Brain microvascular endothelial cell (primary cell): ENCODE results near the gene KRTAP1-1.
A peak's percentile ranks its signal among the peaks of the same experiment; 100 is the strongest.
"Not testable (repeated sequence)": the region's sequence is repeated elsewhere in the genome, so short reads cannot be mapped to it uniquely, and the experiment has no call there.

ENCODE experiments used
- DNase-seq: peaks from one replicate; pipeline ENCODE4 v3.0.0-alpha.2; 2020
- H3K27ac ChIP-seq: fragments of 250-450 bp; sonication (Bioruptor Pico); 2 replicates; pipeline ENCODE4 v1.5.1; 2020; ENCODE audit warnings: mild to moderate bottlenecking, moderate library complexity
- H3K27me3 ChIP-seq: fragments of 250-450 bp; sonication (Bioruptor Pico); replicated peaks from 2 replicates; pipeline ENCODE4 v1.5.1; 2020; ENCODE audit warnings: mild to moderate bottlenecking
- H3K36me3 ChIP-seq: fragments of 250-450 bp; sonication (Bioruptor Pico); replicated peaks from 2 replicates; pipeline ENCODE4 v1.5.1; 2020; ENCODE audit warnings: mild to moderate bottlenecking
- H3K4me3 ChIP-seq: 2 replicates; pipeline ENCODE4 v1.5.1; 2011; ENCODE audit warnings: low read depth, mild to moderate bottlenecking, control low read depth, low read length, moderate library complexity
- in situ Hi-C: cut with HindIII; loops from 2 replicates; pipeline ENCODE4 v1.10.0; 2017; ENCODE audit warnings: low sequenced_read_pairs, low pct_ligation_motif_present
- TF ChIP-seq, protein P1 (sequence below): IDR thresholded peaks from 2 replicates; pipeline ENCODE4 v1.5.1; 2011; ENCODE audit warnings: low read depth, mild to moderate bottlenecking, moderate library complexity, low read length, control low read depth, inconsistent platforms; ENCODE audit errors: missing control alignments

KRTAP1-1 gene

DNA sequence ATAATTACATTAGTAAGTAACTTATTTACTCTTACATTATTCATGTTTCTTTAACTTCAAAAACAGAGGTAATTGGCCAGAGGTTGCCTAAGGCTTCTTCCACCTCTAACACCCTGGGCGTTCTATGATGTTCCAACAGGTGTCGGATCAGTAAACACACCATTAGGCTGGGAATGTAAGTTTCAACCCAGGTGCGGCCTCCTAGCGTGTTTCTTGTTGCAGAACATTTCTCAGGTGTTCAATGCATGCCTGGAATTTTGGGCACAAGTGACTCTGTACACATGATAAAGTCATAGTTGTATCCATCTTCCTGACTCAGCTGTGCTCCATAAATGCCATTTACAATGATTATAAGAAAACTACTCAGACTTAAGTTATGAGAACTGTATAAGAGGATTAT lies 12.8 kb upstream of the KRTAP1-1 start:
- DNase-seq, result no peak
- Histone ChIP-seq H3K36me3 (no peaks in the 10 kb centered on the region), H3K27ac (no peak overlapping the region), H3K4me3 (no peak overlapping the region), H3K27me3 (no peaks in the 10 kb centered on the region)
- in situ Hi-C loops, result no loop called here
- TF ChIP-seq, protein P1, sequence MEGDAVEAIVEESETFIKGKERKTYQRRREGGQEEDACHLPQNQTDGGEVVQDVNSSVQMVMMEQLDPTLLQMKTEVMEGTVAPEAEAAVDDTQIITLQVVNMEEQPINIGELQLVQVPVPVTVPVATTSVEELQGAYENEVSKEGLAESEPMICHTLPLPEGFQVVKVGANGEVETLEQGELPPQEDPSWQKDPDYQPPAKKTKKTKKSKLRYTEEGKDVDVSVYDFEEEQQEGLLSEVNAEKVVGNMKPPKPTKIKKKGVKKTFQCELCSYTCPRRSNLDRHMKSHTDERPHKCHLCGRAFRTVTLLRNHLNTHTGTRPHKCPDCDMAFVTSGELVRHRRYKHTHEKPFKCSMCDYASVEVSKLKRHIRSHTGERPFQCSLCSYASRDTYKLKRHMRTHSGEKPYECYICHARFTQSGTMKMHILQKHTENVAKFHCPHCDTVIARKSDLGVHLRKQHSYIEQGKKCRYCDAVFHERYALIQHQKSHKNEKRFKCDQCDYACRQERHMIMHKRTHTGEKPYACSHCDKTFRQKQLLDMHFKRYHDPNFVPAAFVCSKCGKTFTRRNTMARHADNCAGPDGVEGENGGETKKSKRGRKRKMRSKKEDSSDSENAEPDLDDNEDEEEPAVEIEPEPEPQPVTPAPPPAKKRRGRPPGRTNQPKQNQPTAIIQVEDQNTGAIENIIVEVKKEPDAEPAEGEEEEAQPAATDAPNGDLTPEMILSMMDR, result no peak

DNA sequence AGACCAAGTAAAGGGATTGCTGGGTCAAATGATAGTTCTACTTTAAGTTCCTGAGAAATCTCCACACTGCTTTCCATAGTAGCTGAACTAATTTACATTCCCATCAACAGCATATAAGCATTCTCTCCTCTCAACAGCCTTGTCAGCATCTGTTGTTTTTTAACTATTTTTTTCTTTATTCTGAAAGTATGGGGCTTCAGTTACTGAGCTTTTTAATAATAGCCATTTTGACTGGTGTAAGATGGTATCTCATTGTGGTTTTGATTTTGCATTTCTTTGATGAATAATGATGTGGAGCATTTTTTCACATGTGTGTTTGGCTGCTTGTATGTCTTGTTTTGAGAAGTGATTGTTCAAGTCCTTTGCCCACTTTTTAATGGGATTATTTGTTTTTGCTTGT lies 11.3 kb upstream of the KRTAP1-1 start:
- H3K27ac ChIP-seq, result no peak overlapping the region

DNA sequence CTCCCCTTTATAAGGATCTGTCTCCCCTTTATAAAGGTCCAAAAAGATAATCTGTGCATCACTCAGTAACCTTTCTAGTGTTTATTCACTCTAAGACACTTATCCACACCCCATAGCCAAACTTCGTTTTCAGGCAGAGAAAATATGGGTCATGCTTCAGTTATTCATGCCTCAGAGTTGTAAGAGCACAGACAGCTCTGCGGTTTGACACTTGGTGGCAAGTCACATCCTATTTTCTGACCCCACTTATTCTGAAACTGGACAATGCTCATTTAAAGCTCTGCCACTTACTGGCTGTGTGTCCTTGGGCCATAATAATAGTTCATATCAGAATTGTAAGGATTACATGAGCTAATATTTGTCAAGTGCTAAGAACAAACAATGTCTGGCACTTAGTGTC lies 7.9 kb upstream of the KRTAP1-1 start:
- H3K4me3 ChIP-seq, result no peak overlapping the region
- H3K27me3 ChIP-seq, result no peaks in the 10 kb centered on the region
- TF ChIP-seq, protein P1, result no peak
- H3K27ac ChIP-seq, result peak overlapping the region; percentile 78
- DNase-seq, result peak; percentile 78
- in situ Hi-C loops, result no loop called here
- no peaks in the 10 kb centered on the region for H3K36me3 ChIP-seq

More for the DNA sequence above, 11.3 kb upstream of the KRTAP1-1 start:
- no peak for DNase-seq
- H3K27me3 ChIP-seq, result no peaks in the 10 kb centered on the region
- H3K36me3 ChIP-seq, result no peaks in the 10 kb centered on the region
- TF ChIP-seq, protein P1, result no peak
- in situ Hi-C loops, result no loop called here
- H3K4me3 ChIP-seq, result no peak overlapping the region

DNA sequence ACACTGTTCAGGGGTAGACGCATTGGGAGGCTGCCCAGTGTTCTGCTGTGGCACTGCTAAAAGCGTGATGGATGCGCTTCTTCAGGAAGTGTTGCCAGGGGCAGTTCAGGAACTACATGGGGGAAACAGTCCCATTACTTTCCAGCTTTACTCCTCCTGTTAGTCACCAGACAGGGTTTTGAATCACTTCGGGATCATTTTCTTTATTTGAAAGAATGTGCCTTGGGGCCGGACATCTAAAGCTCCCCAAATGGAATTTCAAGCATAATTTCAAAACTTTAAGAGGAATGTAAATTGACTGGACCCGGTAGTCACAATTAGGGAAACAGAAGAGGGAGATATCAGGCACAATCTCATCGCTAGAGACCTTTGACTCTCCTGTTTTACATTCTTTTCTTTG lies 7.2 kb upstream of the KRTAP1-1 start:
- Histone ChIP-seq H3K36me3 (no peaks in the 10 kb centered on the region), H3K27me3 (no peaks in the 10 kb centered on the region), H3K27ac (peak overlapping the region; percentile 78), H3K4me3 (no peak overlapping the region)
- DNase-seq, result peak; percentile 45
- in situ Hi-C loops, result no loop called here
- TF ChIP-seq, protein P1, result no peak

DNA sequence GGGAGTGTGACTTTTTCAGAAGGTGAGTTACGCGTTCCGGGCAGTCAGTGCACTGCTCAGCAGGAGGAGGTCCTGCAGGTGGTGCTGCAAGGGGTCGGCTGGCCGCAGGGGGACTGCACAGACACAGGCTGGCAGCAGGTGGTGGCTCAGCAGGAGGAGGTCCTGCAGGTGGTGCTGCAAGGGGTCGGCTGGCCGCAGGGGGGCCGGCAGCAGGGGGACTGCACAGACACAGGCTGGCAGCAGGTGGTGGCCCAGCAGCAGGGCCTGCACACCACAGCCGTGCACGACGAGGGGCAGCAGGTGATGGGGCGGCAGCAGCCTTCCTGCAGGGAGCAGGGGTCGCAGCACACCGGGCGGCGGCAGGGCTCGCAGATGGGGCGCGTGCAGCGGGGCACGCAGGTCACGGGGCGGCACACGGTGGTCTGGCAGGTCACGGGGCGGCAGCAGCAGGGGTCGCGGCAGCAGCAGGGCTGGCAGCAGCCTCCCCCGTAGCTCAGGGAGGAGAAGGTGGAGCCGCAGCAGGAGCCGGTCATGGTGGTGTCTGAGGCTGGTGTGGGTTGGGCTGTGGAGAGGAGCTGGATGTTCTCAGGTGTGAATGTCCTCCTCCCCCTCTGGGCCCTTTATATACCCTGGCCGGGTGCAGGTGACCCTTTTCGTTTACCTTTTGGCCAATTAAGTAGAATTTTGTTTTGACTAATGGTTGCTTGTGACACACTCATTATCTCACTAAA lies 5.7 kb upstream of the KRTAP1-1 start, which contains the start of gene KRTAP2-1:
Gene KRTAP2-1 (minus strand): TSS at position 582 of the 731 bp plus-strand sequence. CDS start 49 bp downstream, at position 533.
- H3K36me3 ChIP-seq, DNase-seq, H3K4me3 ChIP-seq, H3K27me3 ChIP-seq, in situ Hi-C loops: not testable (repeated sequence)
- H3K27ac ChIP-seq, result peak within 1 kb of the TSS; percentile 78

DNA sequence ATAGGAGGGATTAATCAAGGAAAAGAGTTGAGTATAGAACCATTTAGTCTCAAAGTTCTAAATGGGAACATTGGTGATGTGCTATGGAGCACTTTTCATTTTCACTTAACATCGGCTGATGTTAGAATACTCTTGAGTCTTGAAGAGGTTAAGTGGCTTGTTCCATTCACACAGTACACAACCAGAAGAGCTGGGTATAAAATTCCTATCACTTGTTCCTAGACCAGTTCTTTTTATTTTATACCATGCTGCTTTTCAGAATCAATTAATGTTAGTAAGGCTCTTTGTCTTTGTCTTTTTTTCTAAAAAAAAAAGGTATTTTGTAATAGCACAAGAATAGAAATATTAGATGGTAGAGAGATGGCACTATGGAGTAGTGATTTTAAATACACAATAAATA lies 1.7 kb upstream of the KRTAP1-1 start:
- Histone ChIP-seq H3K36me3 (no peaks in the 10 kb centered on the region), H3K4me3 (no peak overlapping the region), H3K27ac (no peak overlapping the region), H3K27me3 (no peaks in the 10 kb centered on the region)
- in situ Hi-C loops, result no loop called here
- no peak for DNase-seq
- TF ChIP-seq, protein P1, result no peak
